IMR-90 (cell line): ENCODE data around the gene UMOD.

ENCODE experiments used
- CEBPB ChIP-seq: IDR thresholded peaks from 2 replicates; pipeline ENCODE4 v1.6.1; 2012; ENCODE audit warnings: low read depth, low read length, improper control_type of control experiment
- CTCF ChIP-seq: conservative IDR thresholded peaks from 2 replicates; pipeline ENCODE4 v1.5.1; 2012; ENCODE audit warnings: mild to moderate bottlenecking, low read depth, low read length, improper control_type of control experiment
- FOS ChIP-seq: fragments of 150-350 bp; IDR thresholded peaks from 2 replicates; pipeline ENCODE4 v1.6.1; 2016; ENCODE audit warnings: low read depth, low read length
- MAFK ChIP-seq: IDR thresholded peaks from 2 replicates; pipeline ENCODE4 v1.6.1; 2012; ENCODE audit warnings: low read depth, low read length, improper control_type of control experiment
- MXI1 ChIP-seq: IDR thresholded peaks from 2 replicates; pipeline ENCODE4 v1.6.1; 2012; ENCODE audit warnings: low read depth, mild to moderate bottlenecking, low read length, moderate library complexity, borderline replicate concordance
- POLR2A ChIP-seq: IDR thresholded peaks from 2 replicates; pipeline ENCODE4 v1.6.1; 2012; ENCODE audit warnings: mild to moderate bottlenecking, low read depth, low read length
- RAD21 ChIP-seq: IDR thresholded peaks from 2 replicates; pipeline ENCODE4 v1.6.1; 2012; ENCODE audit warnings: low read length, improper control_type of control experiment
- RFX5 ChIP-seq: IDR thresholded peaks from 2 replicates; pipeline ENCODE4 v1.8.0; 2012; ENCODE audit warnings: low read depth, mild to moderate bottlenecking, low read length, moderate library complexity
- SMC3 ChIP-seq: fragments of 150-350 bp; IDR thresholded peaks from 2 replicates; pipeline ENCODE4 v1.6.1; 2016; ENCODE audit warnings: low read depth, mild to moderate bottlenecking, antibody characterized with exemption, low read length, moderate library complexity

GRCh38 chr16:20332411-20332810 is 20.1 kb downstream of the UMOD start:
- no peak for TF ChIP-seq POLR2A
- TF ChIP-seq CTCF, result no peak
- no peak for TF ChIP-seq FOS
- TF ChIP-seq RAD21, result no peak
- TF ChIP-seq CEBPB, result no peak
- no peak for TF ChIP-seq MAFK
- no peak for TF ChIP-seq RFX5
- no peak for TF ChIP-seq MXI1
- no peak for TF ChIP-seq SMC3
